GM19397 (cell line): ENCODE data around the gene FAM90A26.
"Not testable (repeated sequence)": the region's sequence is repeated elsewhere in the genome, so short reads cannot be mapped to it uniquely, and the experiment has no call there.

ENCODE experiments used
- ATAC-seq: cut with Tn5 transposase; IDR thresholded peaks from one replicate; pipeline ENCODE4 v1.9.1; 2021; ENCODE audit warnings: mild to moderate bottlenecking, moderate library complexity; ENCODE audit not compliant: unreplicated experiment

The FAM90A26 gene

GRCh38 chr4:9155101-9155886 is 14.9 kb upstream of the FAM90A26 start:
- not testable (repeated sequence) for ATAC-seq

- not testable (repeated sequence) for ATAC-seq
These were observed 11.8 kb upstream of the FAM90A26 start for GRCh38 chr4:9158392-9158791.

DNA sequence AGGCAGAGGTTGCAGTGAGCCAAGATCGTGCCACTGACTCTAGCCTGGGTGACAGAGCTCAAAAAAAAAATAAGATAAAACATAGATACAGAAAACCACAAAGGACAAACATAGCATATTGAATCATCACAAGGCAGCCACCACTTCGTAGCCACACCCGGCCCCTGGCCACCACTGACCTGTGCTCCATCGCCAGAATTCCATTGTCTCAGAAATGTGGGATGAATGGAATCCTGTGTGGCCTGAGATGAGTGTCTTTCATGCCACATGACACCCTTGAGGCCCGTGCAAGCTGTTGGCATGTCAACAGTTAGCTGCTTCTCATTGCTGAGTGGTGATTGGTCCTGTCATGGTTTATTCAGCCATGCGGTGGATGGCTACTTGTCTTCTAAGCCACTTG is 10.2 kb upstream of the FAM90A26 start:
- ATAC-seq: not testable (repeated sequence)

GRCh38 chr4:9165990-9166389 is 4.2 kb upstream of the FAM90A26 start:
- ATAC-seq: not testable (repeated sequence)

GRCh38 chr4:9210357-9210756 is 40.1 kb downstream of the FAM90A26 start, which contains the start of gene USP17L10:
USP17L10 (plus strand) TSS chr4:9210657; CDS start chr4:9210657, 0 bp downstream.
- not testable (repeated sequence) for ATAC-seq

- not testable (repeated sequence) for ATAC-seq
These were observed 44.5 kb downstream of the FAM90A26 start for GRCh38 chr4:9214701-9215100.

- not testable (repeated sequence) for ATAC-seq
These were observed 44.9 kb downstream of the FAM90A26 start, which contains the start of gene USP17L11 for GRCh38 chr4:9215105-9215504. USP17L11 (plus strand) TSS chr4:9215405; CDS start chr4:9215405, 0 bp downstream.

GRCh38 chr4:9219852-9220251 is 49.6 kb downstream of the FAM90A26 start, which contains the start of gene USP17L12:
USP17L12 (plus strand) TSS chr4:9220152; CDS start chr4:9220152, 0 bp downstream.
- not testable (repeated sequence) for ATAC-seq

- ATAC-seq: not testable (repeated sequence)
These were observed 54.4 kb downstream of the FAM90A26 start, which contains the start of gene USP17L13 for GRCh38 chr4:9224596-9224995. USP17L13 (plus strand) TSS chr4:9224896; CDS start chr4:9224896, 0 bp downstream.
